ENCODE results near the gene GRAMD4. TPM values are rescaled to one million over a fixed set of nuclear protein-coding genes. Genes with fewer than 3 reads are reported as not detected.

Gene GRAMD4
- total and polyA plus RNA-seq, 12 donors: 29.3 to 143 (median 63.9) TPM

DNA sequence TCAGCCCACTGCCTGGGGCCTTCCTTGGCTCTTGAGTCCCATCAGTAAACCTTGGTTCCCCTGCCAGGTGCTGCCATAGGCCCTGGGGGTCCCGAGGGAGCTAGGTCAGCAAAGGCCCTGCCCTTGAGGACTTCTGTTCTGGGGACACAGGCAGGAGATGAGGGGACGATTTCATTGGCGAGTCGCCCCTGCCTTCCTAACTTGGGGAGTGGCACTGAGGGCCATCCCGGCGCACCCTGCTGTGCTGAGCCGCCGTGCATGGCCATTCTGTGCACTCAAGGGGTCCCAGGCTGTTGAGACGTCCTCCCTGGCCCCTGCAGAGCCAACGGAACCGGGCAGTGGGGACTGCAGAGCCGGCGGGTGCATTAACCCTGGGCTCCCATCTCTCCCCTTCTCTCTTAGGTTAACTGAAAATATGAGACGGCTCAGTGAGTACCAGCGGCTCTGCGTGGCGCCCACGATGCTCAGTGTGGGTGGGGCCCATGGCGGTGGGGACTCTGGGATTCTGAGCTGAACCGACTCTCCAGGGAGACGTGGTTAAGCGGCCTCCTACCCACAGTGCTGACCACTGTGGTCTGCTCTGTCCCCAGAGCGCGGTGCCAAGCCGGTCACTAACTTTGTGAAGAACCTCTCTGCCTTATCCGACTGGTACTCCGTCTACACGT, 43.4 kb downstream of the GRAMD4 start:
- peak overlapping the region in 1 of 10 donors; percentile 71 for H3K27ac ChIP-seq
- H3K4me1 ChIP-seq: peaks cover 0 to 21% (median 13%) of the 10 kb centered on the region in 9 donors
- ATAC-seq (no peak), DNase-seq (peak in 1 of 2 donors; percentile 9)
- no peaks in the 10 kb centered on the region for H3K27me3 ChIP-seq
- 91% methylated on average over 28 of the region's 28 CpGs for WGBS, 2 donors
- TF ChIP-seq, protein P1, sequence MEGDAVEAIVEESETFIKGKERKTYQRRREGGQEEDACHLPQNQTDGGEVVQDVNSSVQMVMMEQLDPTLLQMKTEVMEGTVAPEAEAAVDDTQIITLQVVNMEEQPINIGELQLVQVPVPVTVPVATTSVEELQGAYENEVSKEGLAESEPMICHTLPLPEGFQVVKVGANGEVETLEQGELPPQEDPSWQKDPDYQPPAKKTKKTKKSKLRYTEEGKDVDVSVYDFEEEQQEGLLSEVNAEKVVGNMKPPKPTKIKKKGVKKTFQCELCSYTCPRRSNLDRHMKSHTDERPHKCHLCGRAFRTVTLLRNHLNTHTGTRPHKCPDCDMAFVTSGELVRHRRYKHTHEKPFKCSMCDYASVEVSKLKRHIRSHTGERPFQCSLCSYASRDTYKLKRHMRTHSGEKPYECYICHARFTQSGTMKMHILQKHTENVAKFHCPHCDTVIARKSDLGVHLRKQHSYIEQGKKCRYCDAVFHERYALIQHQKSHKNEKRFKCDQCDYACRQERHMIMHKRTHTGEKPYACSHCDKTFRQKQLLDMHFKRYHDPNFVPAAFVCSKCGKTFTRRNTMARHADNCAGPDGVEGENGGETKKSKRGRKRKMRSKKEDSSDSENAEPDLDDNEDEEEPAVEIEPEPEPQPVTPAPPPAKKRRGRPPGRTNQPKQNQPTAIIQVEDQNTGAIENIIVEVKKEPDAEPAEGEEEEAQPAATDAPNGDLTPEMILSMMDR (IDR thresholded peaks at IDR 0.05): no peak
- intact Hi-C loops (cut with DNase I): loop anchor here in 1 of 10 donors (10.0 kb wide), 1 partner anchor 99 kb away; no protein-coding TSS in a partner anchor
- peaks cover 0 to 89% (median 40%) of the 10 kb centered on the region in 9 donors for H3K36me3 ChIP-seq
- no peaks in the 10 kb centered on the region for H3K9me3 ChIP-seq
- no peak overlapping the region for H3K4me3 ChIP-seq

DNA sequence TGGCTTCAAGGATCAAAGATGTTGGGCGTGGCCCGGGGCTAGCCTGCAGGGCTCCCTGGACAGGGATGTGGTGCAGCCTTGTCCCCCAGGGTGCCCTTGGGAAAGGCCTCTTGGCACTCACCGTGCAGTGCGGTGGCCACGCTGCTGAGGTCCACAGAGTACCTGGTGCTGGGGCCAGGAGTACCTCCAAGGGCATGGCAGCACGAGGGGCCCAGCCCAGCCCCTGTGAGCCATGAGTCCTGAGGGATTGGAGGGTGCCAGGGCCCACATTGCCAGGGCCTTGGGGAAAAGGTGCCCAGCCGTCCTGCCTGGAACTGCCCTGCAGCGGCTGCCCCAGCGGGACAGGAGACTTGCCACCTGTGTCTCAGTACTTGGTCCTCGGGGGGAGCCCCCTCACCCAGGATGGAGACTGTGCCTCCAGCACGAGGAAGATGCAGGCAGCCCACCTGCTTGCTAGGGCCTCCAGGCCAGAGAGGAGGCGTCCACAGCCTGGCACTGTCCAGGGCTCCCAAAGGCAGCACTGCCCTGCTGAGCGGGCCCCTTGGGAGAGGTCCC, 44.2 kb downstream of the GRAMD4 start:
- 82 to 88% methylated on average over 13 of the region's 13 CpGs for WGBS, 2 donors
- intact Hi-C loops (cut with DNase I): loop anchor here in 1 of 10 donors (10.0 kb wide), 1 partner anchor 100 kb away; no protein-coding TSS in a partner anchor
- TF ChIP-seq, protein P1 (IDR thresholded peaks at IDR 0.05): no peak
- peak overlapping the region in 2 of 10 donors; percentile 35 to 39 for H3K27ac ChIP-seq
- no peaks in the 10 kb centered on the region for H3K9me3 ChIP-seq
- no peaks in the 10 kb centered on the region for H3K27me3 ChIP-seq
- DNase-seq: peak in 1 of 2 donors; percentile 26
- H3K4me3 ChIP-seq: no peak overlapping the region
- H3K4me1 ChIP-seq: peaks cover 0 to 21% (median 12%) of the 10 kb centered on the region in 9 donors
- peaks cover 0 to 90% (median 44%) of the 10 kb centered on the region in 9 donors for H3K36me3 ChIP-seq
- ATAC-seq: peak in 1 of 8 donors; percentile 13

DNA sequence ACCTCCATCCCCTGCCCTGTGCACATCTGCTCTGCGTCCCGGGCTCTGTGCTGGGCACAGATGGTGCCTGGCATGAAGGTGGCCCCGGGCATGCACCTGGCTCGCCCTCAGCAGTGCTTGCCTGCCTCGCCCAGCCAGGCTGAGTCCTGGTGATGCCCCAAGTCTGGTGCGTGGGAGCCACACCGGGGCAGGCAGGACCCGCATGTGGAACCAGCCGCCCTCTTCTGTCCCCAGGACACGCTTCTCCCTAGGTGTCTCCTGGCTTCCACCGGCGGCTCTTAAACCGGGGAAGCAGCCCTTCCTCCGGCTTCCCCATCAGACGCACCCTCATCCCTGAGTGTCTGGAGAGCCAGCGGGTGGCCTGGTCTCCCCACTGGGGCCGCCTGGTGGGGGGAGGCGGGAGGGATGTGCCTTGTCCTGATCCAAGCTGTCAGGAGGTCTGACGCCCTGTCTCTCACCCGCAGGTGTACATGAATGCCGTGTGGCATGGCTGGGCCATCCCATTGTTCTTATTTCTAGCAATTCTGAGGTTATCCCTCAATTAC, 45.0 kb downstream of the GRAMD4 start:
- DNase-seq (no peak), ATAC-seq (no peak)
- WGBS, 2 donors: 94 to 96% methylated on average over 21 of the region's 21 CpGs
- H3K9me3 ChIP-seq: no peaks in the 10 kb centered on the region
- TF ChIP-seq, protein P1 (IDR thresholded peaks at IDR 0.05): peak in 1 of 9 donors; percentile 47
- no peak overlapping the region for H3K4me3 ChIP-seq
- peaks cover 0 to 88% (median 44%) of the 10 kb centered on the region in 9 donors for H3K36me3 ChIP-seq
- H3K27ac ChIP-seq: no peak overlapping the region
- intact Hi-C loops (cut with DNase I): loop anchor here in 1 of 10 donors (10.0 kb wide), 1 partner anchor 100 kb away; no protein-coding TSS in a partner anchor
- peaks cover 0 to 22% (median 13%) of the 10 kb centered on the region in 9 donors for H3K4me1 ChIP-seq
- H3K27me3 ChIP-seq: no peaks in the 10 kb centered on the region

DNA sequence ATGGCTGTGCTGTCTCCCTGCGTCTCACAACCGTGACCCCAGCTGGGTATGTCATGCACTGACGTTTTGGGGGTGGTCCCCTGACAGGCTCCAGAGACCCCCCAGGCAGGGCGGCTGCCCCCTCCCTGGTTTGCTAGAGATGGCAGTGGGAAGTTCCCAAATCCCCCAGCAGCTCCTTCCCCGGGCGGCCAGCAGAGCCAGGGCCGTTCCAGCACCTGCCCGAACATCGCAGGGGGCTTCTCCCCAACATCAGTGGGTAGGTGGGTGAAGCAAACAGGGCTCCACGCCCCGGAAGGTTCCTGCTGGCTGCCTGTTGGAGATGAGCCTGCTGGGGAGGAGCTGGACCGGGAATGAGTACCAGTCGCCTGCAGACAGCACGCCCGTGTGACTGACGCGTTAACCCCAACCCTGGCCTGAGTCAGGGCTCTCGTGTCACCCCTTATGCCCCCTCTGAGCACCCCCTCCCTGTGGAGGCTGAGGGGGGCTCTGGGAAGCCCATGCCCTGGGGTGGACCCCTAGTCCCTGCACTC, 45.6 kb downstream of the GRAMD4 start:
- DNase-seq (peak in 1 of 2 donors; percentile 11), ATAC-seq (no peak)
- Histone ChIP-seq H3K36me3 (peaks cover 0 to 93% (median 44%) of the 10 kb centered on the region in 9 donors), H3K4me1 (peaks cover 0 to 22% (median 10%) of the 10 kb centered on the region in 9 donors), H3K4me3 (no peak overlapping the region), H3K9me3 (no peaks in the 10 kb centered on the region), H3K27me3 (no peaks in the 10 kb centered on the region), H3K27ac (peak overlapping the region in 1 of 10 donors; percentile 8)
- intact Hi-C loops (cut with DNase I): loop anchor here in 1 of 10 donors (10.0 kb wide), 1 partner anchor 101 kb away; no protein-coding TSS in a partner anchor
- TF ChIP-seq, protein P1 (IDR thresholded peaks at IDR 0.05): no peak
- WGBS, 2 donors: 95 to 96% methylated on average over 18 of the region's 18 CpGs
